Measurements from ENCODE around the gene RAI1. TPM values are rescaled to one million over a fixed set of nuclear protein-coding genes. Genes with fewer than 3 reads are reported as not detected.

RAI1 gene
- total and polyA plus RNA-seq, 10 of the 15 experiments (the other 5 are each of a cell fraction or from before 2014, with no cell fraction given) = 0.66 to 37.7 (median 6.0) TPM

GRCh38 chr17:17836250-17836817, 155.1 kb downstream of the RAI1 start (continued):
- peak; percentile 83 for TF ChIP-seq CREM (IDR thresholded peaks at IDR 0.05; ENCODE audit: low read depth)
- TF ChIP-seq EGR1 (IDR thresholded peaks at IDR 0.05; ENCODE audit: borderline replicate concordance in 1 of 2, low read depth in 2 of 2, low read length in 2 of 2) = no peak
- TF ChIP-seq TBL1XR1 (IDR thresholded peaks at IDR 0.05; ENCODE audit: low read depth, low read length) = peak; percentile 78
- TF ChIP-seq POU2F2 (IDR thresholded peaks at IDR 0.05; ENCODE audit: borderline replicate concordance, low read depth, low read length) = peak; percentile 26; the same call in 1 of the 3 replicates
- peak; percentile 92 for TF ChIP-seq GATAD2B (conservative IDR thresholded peaks at IDR 0.05; ENCODE audit: low read depth)
- TF ChIP-seq BCL11A (IDR thresholded peaks at IDR 0.05; ENCODE audit: low read depth, low read length) = no peak
- 0 out of 2 replicates have a peak, but pooled peaks have one; percentile 25 for TF ChIP-seq HCFC1 (IDR thresholded peaks at IDR 0.05; ENCODE audit: low read length)
- TF ChIP-seq SKIL (IDR thresholded peaks at IDR 0.05; ENCODE audit: low read depth, poor library complexity, severe bottlenecking) = no peak
- peak; percentile 35; the same call in 1 of the 2 replicates for TF ChIP-seq PKNOX1 (IDR thresholded peaks at IDR 0.05)
- TF ChIP-seq FOXM1 (IDR thresholded peaks at IDR 0.05; ENCODE audit: low read depth, low read length) = no peak
- peak; percentile 50; the same call in 1 of the 2 replicates for TF ChIP-seq RB1 (IDR thresholded peaks at IDR 0.05; ENCODE audit: borderline replicate concordance)
- no peak for TF ChIP-seq ZBTB33 (IDR thresholded peaks at IDR 0.05)
- TF ChIP-seq PAX5 (IDR thresholded peaks at IDR 0.05; ENCODE audit: borderline replicate concordance, low read depth, low read length) = peak; percentile 50; the same call in 1 of the 2 replicates
- no peak for TF ChIP-seq RUNX3 (IDR thresholded peaks at IDR 0.05; ENCODE audit: low read length)
- peak; percentile 72 for TF ChIP-seq IKZF1 (conservative IDR thresholded peaks at IDR 0.05)
- 0 out of 2 replicates have a peak, but pooled peaks have one; percentile 57 for TF ChIP-seq NBN (IDR thresholded peaks at IDR 0.05)
- no peak for TF ChIP-seq SUPT20H (IDR thresholded peaks at IDR 0.05; ENCODE audit: borderline replicate concordance, control insufficient read depth, low read depth, low read length)
- TF ChIP-seq TAF1 (IDR thresholded peaks at IDR 0.05; ENCODE audit: borderline replicate concordance, low read depth, low read length) = peak; percentile 62; the same call in 1 of the 2 replicates
- peak; percentile 87 for TF ChIP-seq POLR2AphosphoS5 (IDR thresholded peaks at IDR 0.05; ENCODE audit: low read length)
- TF ChIP-seq RAD21 (IDR thresholded peaks at IDR 0.05; ENCODE audit: insufficient read depth, low read depth, low read length) = no peak
- TF ChIP-seq BACH1 (IDR thresholded peaks at IDR 0.05; ENCODE audit: borderline replicate concordance) = peak; percentile 91
- TF ChIP-seq BHLHE40 (IDR thresholded peaks at IDR 0.05; ENCODE audit: borderline replicate concordance in 1 of 2, low read depth in 2 of 2, low read length in 1 of 2) = peak; percentile 65 to 94; a peak in 3 of 4 replicates
